ENCODE data around the gene THAP10.

DNA sequence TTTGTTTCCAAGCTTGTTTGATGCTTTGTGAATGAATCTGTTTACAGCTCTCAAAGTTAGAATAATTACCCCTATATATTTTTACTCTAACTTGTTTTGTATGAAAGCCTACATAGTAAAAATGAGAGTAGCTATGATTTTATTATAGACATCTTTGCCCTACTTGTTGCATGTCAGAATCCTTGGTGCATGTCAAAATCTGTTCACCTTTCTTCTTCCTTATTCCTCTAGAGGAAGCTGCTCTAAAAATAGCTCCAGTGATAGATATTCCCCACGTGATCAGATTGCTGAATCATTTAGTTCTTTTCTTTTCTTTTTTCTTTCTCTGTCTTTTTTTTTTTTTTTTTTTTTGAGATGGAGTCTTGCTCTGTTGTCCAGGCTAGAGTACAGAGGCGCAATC is 40.2 kb upstream of the THAP10 start:
- TF ChIP-seq, protein P1, sequence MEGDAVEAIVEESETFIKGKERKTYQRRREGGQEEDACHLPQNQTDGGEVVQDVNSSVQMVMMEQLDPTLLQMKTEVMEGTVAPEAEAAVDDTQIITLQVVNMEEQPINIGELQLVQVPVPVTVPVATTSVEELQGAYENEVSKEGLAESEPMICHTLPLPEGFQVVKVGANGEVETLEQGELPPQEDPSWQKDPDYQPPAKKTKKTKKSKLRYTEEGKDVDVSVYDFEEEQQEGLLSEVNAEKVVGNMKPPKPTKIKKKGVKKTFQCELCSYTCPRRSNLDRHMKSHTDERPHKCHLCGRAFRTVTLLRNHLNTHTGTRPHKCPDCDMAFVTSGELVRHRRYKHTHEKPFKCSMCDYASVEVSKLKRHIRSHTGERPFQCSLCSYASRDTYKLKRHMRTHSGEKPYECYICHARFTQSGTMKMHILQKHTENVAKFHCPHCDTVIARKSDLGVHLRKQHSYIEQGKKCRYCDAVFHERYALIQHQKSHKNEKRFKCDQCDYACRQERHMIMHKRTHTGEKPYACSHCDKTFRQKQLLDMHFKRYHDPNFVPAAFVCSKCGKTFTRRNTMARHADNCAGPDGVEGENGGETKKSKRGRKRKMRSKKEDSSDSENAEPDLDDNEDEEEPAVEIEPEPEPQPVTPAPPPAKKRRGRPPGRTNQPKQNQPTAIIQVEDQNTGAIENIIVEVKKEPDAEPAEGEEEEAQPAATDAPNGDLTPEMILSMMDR (conservative IDR thresholded peaks at IDR 0.05; ENCODE audit: low read depth, low read length) = no peak
- TF ChIP-seq EZH2 (IDR thresholded peaks at IDR 0.05; ENCODE audit: low read length, unreplicated experiment) = no peak
- no peak for TF ChIP-seq EZH2phosphoT487 (IDR thresholded peaks at IDR 0.05; ENCODE audit: borderline replicate concordance, low read length)
